Measurements from ENCODE around the gene BBS12.
A peak's percentile ranks its signal among the peaks of the same experiment; 100 is the strongest.

BBS12 gene

DNA sequence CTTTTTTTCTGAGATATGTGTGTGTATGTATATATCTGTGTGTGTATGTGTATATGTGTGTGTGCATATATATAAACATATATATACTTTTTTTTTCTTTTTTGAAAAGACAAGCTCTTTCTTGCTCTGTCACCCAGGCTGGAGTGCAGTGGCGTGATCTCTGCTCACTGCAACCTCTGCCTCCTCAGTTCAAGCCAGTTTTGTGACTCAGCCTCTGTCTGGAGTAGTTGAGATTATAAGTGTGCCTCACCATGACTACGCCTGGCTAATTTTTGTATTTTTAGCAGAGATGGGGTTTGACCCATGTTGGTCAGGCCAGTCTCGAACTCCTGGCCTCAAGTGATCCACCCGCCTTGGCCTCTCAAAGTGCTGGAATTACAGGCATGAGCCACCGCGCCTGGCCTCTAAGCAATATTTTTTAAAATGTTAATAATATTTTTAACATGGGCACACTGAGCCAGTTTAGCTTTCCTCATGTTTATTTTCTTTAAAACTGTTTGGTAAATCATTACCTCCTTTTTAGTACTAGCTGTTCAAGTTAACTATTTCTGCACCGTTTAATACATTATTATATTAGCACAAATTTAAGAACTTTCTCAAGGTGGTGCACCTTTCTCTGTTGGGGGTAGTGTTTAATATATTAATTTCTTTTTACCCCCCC lies 33.3 kb downstream of the BBS12 start:
- no peak overlapping the region for H3K4me3 ChIP-seq (ENCODE audit: low read depth, low read length)
- H3K27me3 ChIP-seq (replicated peaks), result no peaks in the 10 kb centered on the region
- in situ Hi-C loops (cut with HindIII; ENCODE audit: low pct_ligation_motif_present, low sequenced_read_pairs), result loop anchor here (25.0 kb wide), 1 partner anchor 146 kb away; the partner anchor contains the start of gene NUDT6
- peak overlapping the region; percentile 94 for H3K27ac ChIP-seq
- no peaks in the 10 kb centered on the region for H3K36me3 ChIP-seq (replicated peaks)
- TF ChIP-seq CTCF (IDR thresholded peaks at IDR 0.05; ENCODE audit: low read depth, low read length, missing control alignments), result no peak
- peak; percentile 95 for DNase-seq

GRCh38 chr4:122766353-122766705 lies 33.8 kb downstream of the BBS12 start:
- peak overlapping the region; percentile 94 for H3K27ac ChIP-seq

DNA sequence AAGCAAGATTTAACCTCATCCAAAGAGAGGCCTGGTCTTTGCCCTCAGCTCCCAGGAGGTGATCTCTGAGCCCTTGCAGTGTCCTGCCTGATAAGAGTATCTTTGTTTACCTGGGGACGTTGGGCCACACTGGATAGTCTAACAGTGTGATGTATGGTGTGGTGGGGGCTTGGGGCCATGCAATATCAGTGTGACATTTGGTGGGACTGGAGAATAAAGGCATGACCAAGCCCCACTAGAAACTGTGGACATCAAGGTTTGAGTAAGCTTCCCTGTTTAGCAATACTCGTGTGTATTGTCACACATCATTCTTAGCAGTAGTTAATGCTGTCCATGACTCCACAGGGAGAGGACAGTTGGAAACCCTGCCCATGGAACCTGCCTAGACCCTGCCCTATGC lies 34.4 kb downstream of the BBS12 start:
- no peak overlapping the region for H3K27ac ChIP-seq
- H3K36me3 ChIP-seq (replicated peaks), result no peaks in the 10 kb centered on the region
- H3K4me3 ChIP-seq (ENCODE audit: low read depth, low read length), result no peak overlapping the region
- in situ Hi-C loops (cut with HindIII; ENCODE audit: low pct_ligation_motif_present, low sequenced_read_pairs), result loop anchor here (25.0 kb wide), 1 partner anchor 145 kb away; the partner anchor contains the start of gene NUDT6
- H3K27me3 ChIP-seq (replicated peaks), result no peaks in the 10 kb centered on the region
- no peak for TF ChIP-seq CTCF (IDR thresholded peaks at IDR 0.05; ENCODE audit: low read depth, low read length, missing control alignments)
- DNase-seq, result no peak

More at GRCh38 chr4:122766353-122766705, 33.8 kb downstream of the BBS12 start:
- no peak for TF ChIP-seq CTCF (IDR thresholded peaks at IDR 0.05; ENCODE audit: low read depth, low read length, missing control alignments)
- H3K4me3 ChIP-seq (ENCODE audit: low read depth, low read length), result no peak overlapping the region
- H3K27me3 ChIP-seq (replicated peaks), result no peaks in the 10 kb centered on the region
- in situ Hi-C loops (cut with HindIII; ENCODE audit: low pct_ligation_motif_present, low sequenced_read_pairs), result loop anchor here (25.0 kb wide), 1 partner anchor 146 kb away; the partner anchor contains the start of gene NUDT6
- no peaks in the 10 kb centered on the region for H3K36me3 ChIP-seq (replicated peaks)
- no peak for DNase-seq

DNA sequence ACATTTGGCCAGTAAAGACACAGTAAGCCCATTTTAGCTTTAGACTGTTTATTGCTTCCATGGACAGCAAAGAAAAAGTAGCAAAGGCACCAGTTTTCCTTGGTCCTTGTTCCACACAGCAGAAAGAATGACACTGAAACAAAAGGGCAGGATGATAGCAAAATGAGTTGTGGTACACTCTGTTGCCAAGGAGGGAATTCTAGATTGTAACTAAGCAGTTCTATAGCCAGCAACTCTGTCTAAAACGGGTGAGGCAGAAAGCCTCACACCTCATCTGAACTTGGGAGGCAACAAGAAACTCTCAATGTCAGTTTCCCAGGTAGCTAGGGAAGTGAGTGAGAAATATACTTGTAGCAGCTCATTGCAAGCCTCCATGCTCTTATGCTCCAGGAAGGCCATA lies 39.2 kb downstream of the BBS12 start:
- H3K27ac ChIP-seq, result peak overlapping the region; percentile 6
- DNase-seq, result no peak
- in situ Hi-C loops (cut with HindIII; ENCODE audit: low pct_ligation_motif_present, low sequenced_read_pairs), result loop anchor here (25.0 kb wide), 1 partner anchor 141 kb away; the partner anchor contains the start of gene NUDT6
- no peak overlapping the region for H3K4me3 ChIP-seq (ENCODE audit: low read depth, low read length)
- no peaks in the 10 kb centered on the region for H3K27me3 ChIP-seq (replicated peaks)
- TF ChIP-seq CTCF (IDR thresholded peaks at IDR 0.05; ENCODE audit: low read depth, low read length, missing control alignments), result no peak
- H3K36me3 ChIP-seq (replicated peaks), result no peaks in the 10 kb centered on the region

GRCh38 chr4:122772311-122772710 lies 39.8 kb downstream of the BBS12 start:
- Histone ChIP-seq H3K36me3 (replicated peaks) (no peaks in the 10 kb centered on the region), H3K4me3 (ENCODE audit: low read depth, low read length) (no peak overlapping the region), H3K27ac (peak overlapping the region; percentile 6), H3K27me3 (replicated peaks) (no peaks in the 10 kb centered on the region)
- in situ Hi-C loops (cut with HindIII; ENCODE audit: low pct_ligation_motif_present, low sequenced_read_pairs), result loop anchor here (25.0 kb wide), 1 partner anchor 140 kb away; the partner anchor contains the start of gene NUDT6
- TF ChIP-seq CTCF (IDR thresholded peaks at IDR 0.05; ENCODE audit: low read depth, low read length, missing control alignments), result no peak
- no peak for DNase-seq

Measured in brain microvascular endothelial cell (primary cell).